NCI-H1694 treated with DMSO at 0.1 percent for 48 hours (cell line): ENCODE data around the gene LRRD1.
A peak's percentile ranks its signal among the peaks of the same experiment; 100 is the strongest.
"Not testable (repeated sequence)": the region's sequence is repeated elsewhere in the genome, so short reads cannot be mapped to it uniquely, and the experiment has no call there.

ENCODE experiments used
- DNase-seq: peaks from one replicate; lab custom pipeline; 2025; lab: John Stamatoyannopoulos, UW

Gene LRRD1

GRCh38 chr7:92178928-92179924 is at the start of gene LRRD1:
Gene LRRD1 (minus strand): TSS chr7:92179142. CDS start chr7:92165202, 13,940 bp downstream.
- DNase-seq: peak; percentile 16

- DNase-seq: no peak
Observed at GRCh38 chr7:92228742-92229141, 49.8 kb upstream of the LRRD1 start.

- DNase-seq: no peak
Observed at GRCh38 chr7:92228100-92228499, 49.2 kb upstream of the LRRD1 start.

- no peak for DNase-seq
Observed at GRCh38 chr7:92226981-92227380, 48.0 kb upstream of the LRRD1 start.

- no peak for DNase-seq
Observed at GRCh38 chr7:92221766-92222165, 42.8 kb upstream of the LRRD1 start.

- no peak for DNase-seq
Observed at GRCh38 chr7:92206672-92207071, 27.7 kb upstream of the LRRD1 start.

GRCh38 chr7:92205987-92206386 is 27.0 kb upstream of the LRRD1 start:
- DNase-seq: no peak

GRCh38 chr7:92200791-92201190 is 21.8 kb upstream of the LRRD1 start:
- no peak for DNase-seq

GRCh38 chr7:92192326-92192725 is 13.4 kb upstream of the LRRD1 start:
- no peak for DNase-seq

GRCh38 chr7:92189246-92189645 is 10.3 kb upstream of the LRRD1 start:
- DNase-seq: not testable (repeated sequence)

GRCh38 chr7:92184294-92184693 is 5.4 kb upstream of the LRRD1 start:
- not testable (repeated sequence) for DNase-seq

GRCh38 chr7:92177362-92177761 is 1.6 kb downstream of the LRRD1 start:
- DNase-seq: no peak

GRCh38 chr7:92169529-92169928 is 9.4 kb downstream of the LRRD1 start:
- not testable (repeated sequence) for DNase-seq

- DNase-seq: no peak
Observed at GRCh38 chr7:92161271-92161670, 17.7 kb downstream of the LRRD1 start.

GRCh38 chr7:92158660-92159575 is 20.0 kb downstream of the LRRD1 start:
- no peak for DNase-seq

- DNase-seq: no peak
Observed at GRCh38 chr7:92156990-92157389, 22.0 kb downstream of the LRRD1 start.

- DNase-seq: no peak
Observed at GRCh38 chr7:92155108-92155739, 23.7 kb downstream of the LRRD1 start.

- DNase-seq: peak; percentile 29
Observed at GRCh38 chr7:92150450-92151017, 28.4 kb downstream of the LRRD1 start.

GRCh38 chr7:92149736-92150239 is 29.2 kb downstream of the LRRD1 start:
- no peak for DNase-seq

GRCh38 chr7:92143192-92143880 is 35.6 kb downstream of the LRRD1 start:
- DNase-seq: not testable (repeated sequence)

GRCh38 chr7:92142791-92143190 is 36.2 kb downstream of the LRRD1 start:
- not testable (repeated sequence) for DNase-seq
